ENCODE results near the gene SBNO1.

SBNO1 gene

GRCh38 chr12:123390498-123391426 is 26.1 kb upstream of the SBNO1 start:
- Histone ChIP-seq H3K9me3 (ENCODE audit: control insufficient read depth, insufficient read depth, low read depth, low read length) (no peaks in the 10 kb centered on the region), H3K4me1 (ENCODE audit: control insufficient read depth, insufficient read depth, low read length) (peaks cover 2% of the 10 kb centered on the region; the same call in 1 of the 2 replicates), H3K4me3 (ENCODE audit: low read depth, low read length) (no peak overlapping the region; the same call in none of the 2 replicates), H3K36me3 (ENCODE audit: control insufficient read depth in 2 of 2, insufficient read depth in 1 of 2, low read length in 2 of 2) (peaks cover 45 to 56% of the 10 kb centered on the region in 2 experiments), H3K27ac (ENCODE audit: extremely low read depth, low read depth, low read length) (peak overlapping the region; percentile 74; the same call in 1 of the 2 replicates)
- ChIA-PET POLR2A (interaction anchor here (0.5 to 0.9 kb wide), 2 partner anchors 25 to 179 kb away, joined by 4 to 5 read pairs; no protein-coding TSS in a partner anchor), CTCF (interaction anchor here (0.6 to 1.4 kb wide), 6 partner anchors 9 to 242 kb away, joined by 3 to 5 read pairs (median 3); no protein-coding TSS in a partner anchor)
- no peak for TF ChIP-seq GLI2 (tag by site-specific recombination; IDR thresholded peaks at IDR 0.05; ENCODE audit: borderline replicate concordance, low read depth)
- no peak for TF ChIP-seq ZNF670 (tag by site-specific recombination; IDR thresholded peaks at IDR 0.05; ENCODE audit: low read depth)
- no peak for TF ChIP-seq ATF2 (tag by site-specific recombination; IDR thresholded peaks at IDR 0.05; ENCODE audit: low read depth)
- TF ChIP-seq ZNF416 (tag by site-specific recombination; IDR thresholded peaks at IDR 0.05), result no peak
- TF ChIP-seq ZBTB8A (tag by site-specific recombination; IDR thresholded peaks at IDR 0.05), result no peak
- no peak for TF ChIP-seq ZNF404 (tag by site-specific recombination; IDR thresholded peaks at IDR 0.05)
- TF ChIP-seq ZNF391 (tag by site-specific recombination; IDR thresholded peaks at IDR 0.05; ENCODE audit: borderline replicate concordance, low read depth), result no peak
- TF ChIP-seq ZNF510 (tag by site-specific recombination; IDR thresholded peaks at IDR 0.05; ENCODE audit: insufficient replicate concordance), result no peak
- no peak for TF ChIP-seq ZNF548 (tag by site-specific recombination; IDR thresholded peaks at IDR 0.05)
- TF ChIP-seq TSHZ1 (tag by site-specific recombination; IDR thresholded peaks at IDR 0.05; ENCODE audit: borderline replicate concordance), result no peak
- TF ChIP-seq ZNF335 (tag by site-specific recombination; conservative IDR thresholded peaks at IDR 0.05), result no peak
- TF ChIP-seq ZBTB44 (tag by site-specific recombination; IDR thresholded peaks at IDR 0.05), result no peak
- TF ChIP-seq ZNF24 (tag by site-specific recombination; IDR thresholded peaks at IDR 0.05), result no peak
- no peak for TF ChIP-seq ZNF211 (tag by site-specific recombination; IDR thresholded peaks at IDR 0.05; ENCODE audit: low read depth)
- no peak for TF ChIP-seq ZNF830 (tag by site-specific recombination; IDR thresholded peaks at IDR 0.05; ENCODE audit: low read depth)

All from HEK293 (cell line).